ENCODE results near the gene ILK.

DNA sequence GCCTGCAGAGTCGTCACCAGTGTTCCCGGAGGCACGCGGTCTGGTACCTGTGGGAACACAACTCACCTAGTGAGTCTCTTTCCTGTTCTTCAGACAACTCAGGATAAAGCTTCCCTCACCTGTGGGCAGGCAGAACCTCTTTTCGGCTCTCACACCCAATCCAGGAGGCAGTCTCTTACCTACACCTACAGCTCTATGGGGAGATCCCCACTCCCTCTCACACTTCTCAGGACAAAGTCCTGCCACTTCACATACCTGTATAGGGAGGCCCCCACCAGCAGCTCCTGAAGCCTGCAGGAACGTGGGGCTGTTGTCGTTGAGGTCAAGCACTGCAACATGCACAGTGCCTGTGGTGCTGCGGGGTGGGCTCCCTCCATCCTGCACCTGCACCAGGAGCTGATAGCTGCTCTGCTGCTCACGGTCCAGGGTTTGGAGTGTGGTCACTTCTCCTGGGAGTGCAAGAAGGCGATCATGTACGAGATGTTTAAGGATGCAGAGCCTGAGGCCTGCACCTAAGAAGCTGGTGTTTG is 27.9 kb downstream of the ILK start:
- TF ChIP-seq, protein P1, sequence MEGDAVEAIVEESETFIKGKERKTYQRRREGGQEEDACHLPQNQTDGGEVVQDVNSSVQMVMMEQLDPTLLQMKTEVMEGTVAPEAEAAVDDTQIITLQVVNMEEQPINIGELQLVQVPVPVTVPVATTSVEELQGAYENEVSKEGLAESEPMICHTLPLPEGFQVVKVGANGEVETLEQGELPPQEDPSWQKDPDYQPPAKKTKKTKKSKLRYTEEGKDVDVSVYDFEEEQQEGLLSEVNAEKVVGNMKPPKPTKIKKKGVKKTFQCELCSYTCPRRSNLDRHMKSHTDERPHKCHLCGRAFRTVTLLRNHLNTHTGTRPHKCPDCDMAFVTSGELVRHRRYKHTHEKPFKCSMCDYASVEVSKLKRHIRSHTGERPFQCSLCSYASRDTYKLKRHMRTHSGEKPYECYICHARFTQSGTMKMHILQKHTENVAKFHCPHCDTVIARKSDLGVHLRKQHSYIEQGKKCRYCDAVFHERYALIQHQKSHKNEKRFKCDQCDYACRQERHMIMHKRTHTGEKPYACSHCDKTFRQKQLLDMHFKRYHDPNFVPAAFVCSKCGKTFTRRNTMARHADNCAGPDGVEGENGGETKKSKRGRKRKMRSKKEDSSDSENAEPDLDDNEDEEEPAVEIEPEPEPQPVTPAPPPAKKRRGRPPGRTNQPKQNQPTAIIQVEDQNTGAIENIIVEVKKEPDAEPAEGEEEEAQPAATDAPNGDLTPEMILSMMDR (IDR thresholded peaks at IDR 0.05) = no peak
- TF ChIP-seq POLR2A (IDR thresholded peaks at IDR 0.05) = no peak

Data from heart left ventricle (tissue), 13 donors.